Measurements from ENCODE around the gene SUGT1.
"Not testable (repeated sequence)": the region's sequence is repeated elsewhere in the genome, so short reads cannot be mapped to it uniquely, and the experiment has no call there.

SUGT1 gene

GRCh38 chr13:52670726-52671125 is 18.1 kb downstream of the SUGT1 start:
- no peak for DNase-seq

- no peak for DNase-seq
Observed at GRCh38 chr13:52673465-52673864, 20.8 kb downstream of the SUGT1 start.

GRCh38 chr13:52677823-52678222 is 25.2 kb downstream of the SUGT1 start:
- no peak for DNase-seq

GRCh38 chr13:52685806-52686205 is 33.2 kb downstream of the SUGT1 start:
- DNase-seq = not testable (repeated sequence)

GRCh38 chr13:52686376-52686775 is 33.7 kb downstream of the SUGT1 start:
- DNase-seq = no peak

- no peak for DNase-seq
Observed at GRCh38 chr13:52695856-52696255, 43.2 kb downstream of the SUGT1 start.

- DNase-seq = no peak
Observed at GRCh38 chr13:52696566-52696965, 43.9 kb downstream of the SUGT1 start.

GRCh38 chr13:52701728-52702465 is 49.3 kb downstream of the SUGT1 start:
- no peak for DNase-seq

GRCh38 chr13:52703482-52703881 is 50.8 kb downstream of the SUGT1 start:
- no peak for DNase-seq

- DNase-seq = peak; percentile 41
Observed at GRCh38 chr13:52706081-52706480, 53.4 kb downstream of the SUGT1 start.

GRCh38 chr13:52707375-52707774 is 54.7 kb downstream of the SUGT1 start:
- DNase-seq = peak; percentile 56

GRCh38 chr13:52708266-52708665 is 55.6 kb downstream of the SUGT1 start:
- not testable (repeated sequence) for DNase-seq

GRCh38 chr13:52711286-52711685 is 58.6 kb downstream of the SUGT1 start:
- DNase-seq = no peak

GRCh38 chr13:52712385-52712784 is 59.7 kb downstream of the SUGT1 start:
- no peak for DNase-seq

- DNase-seq = no peak
Observed at GRCh38 chr13:52713894-52714293, 61.3 kb downstream of the SUGT1 start.

- DNase-seq = not testable (repeated sequence)
Observed at GRCh38 chr13:52720904-52721303, 68.3 kb downstream of the SUGT1 start.

- DNase-seq = not testable (repeated sequence)
Observed at GRCh38 chr13:52721356-52721755, 68.7 kb downstream of the SUGT1 start.

- DNase-seq = no peak
Observed at GRCh38 chr13:52723181-52723580, 70.5 kb downstream of the SUGT1 start.

GRCh38 chr13:52725302-52725701 is 72.7 kb downstream of the SUGT1 start:
- no peak for DNase-seq

GRCh38 chr13:52726258-52726657 is 73.6 kb downstream of the SUGT1 start:
- no peak for DNase-seq

- no peak for DNase-seq
Observed at GRCh38 chr13:52734075-52734623, 81.5 kb downstream of the SUGT1 start.

GRCh38 chr13:52736891-52737290 is 84.3 kb downstream of the SUGT1 start:
- DNase-seq = no peak

- DNase-seq = peak; percentile 89
Observed at GRCh38 chr13:52737451-52737850, 84.8 kb downstream of the SUGT1 start.

- peak; percentile 97 for DNase-seq
Observed at GRCh38 chr13:52737965-52738364, 85.3 kb downstream of the SUGT1 start.
